HepG2 (cell line): ENCODE data around the gene CLMP. TPM values are rescaled to one million over a fixed set of nuclear protein-coding genes. Genes with fewer than 3 reads are reported as not detected.

ENCODE experiments used
- ATAC-seq: fragments of 200-7000 bp; cut with Tn5 transposase; 3 replicates; pipeline ENCODE4 v1.9.1; 2020; ENCODE audit warnings: mild to moderate bottlenecking, moderate library complexity
- BruUV-seq: library from RNA; stranded (reverse); fragments of 400-500 nt; replicated peaks from 2 replicates; lab custom pipeline; 2021; lab: Mats Ljungman, UMichigan
- CTCF ChIA-PET: fragments of 300-600 bp; formaldehyde crosslinking; extraction: SDS; loops from one replicate; lab custom pipeline; 2021; ENCODE audit warnings: low total read pairs, inconsistent platforms, low intra/inter-chr PET ratio; lab: Yijun Ruan, JAX
- POLR2A ChIA-PET: fragments of 350-600 bp; sonication (Branson Sonifier 250); formaldehyde crosslinking; loops from one replicate; lab custom pipeline; 2020; ENCODE audit warnings: antibody characterized with exemption, inconsistent platforms; lab: Yijun Ruan, JAX
- DNase-seq: peaks from one replicate; pipeline ENCODE4 v3.0.0-alpha.2; 2015; ENCODE audit warnings: low spot score
- FAIRE-seq: peaks from 3 replicates; lab custom pipeline; 2011; peaks lifted over from hg19 to GRCh38; lab: Jason Lieb, UNC
- H2AFZ ChIP-seq: one replicate; pipeline ENCODE4 v1.6.1; 2011; ENCODE audit warnings: low read length, inconsistent platforms
- H3K27ac ChIP-seq: fragments of 300-600 bp; 3 replicates; pipeline ENCODE4 v1.8.0; 2011; ENCODE audit warnings: mixed run types, mild to moderate bottlenecking, mixed read lengths, low read length, inconsistent platforms; ENCODE audit not compliant: insufficient read depth; ENCODE audit errors: extremely low read length
- H3K27me3 ChIP-seq, 2 experiments: fragments of 200-600 bp in 1 of 2; 2 replicates in 1 of 2; 3 replicates in 1 of 2; pipeline versions ENCODE4 v1.6.0 to v1.8.0; 2011; ENCODE audit warnings: low read length in 2 of 2, mild to moderate bottlenecking in 2 of 2, moderate library complexity in 2 of 2, inconsistent platforms in 1 of 2; ENCODE audit not compliant: insufficient read depth in 2 of 2, control insufficient read depth in 1 of 2
- H3K36me3 ChIP-seq, 2 experiments: fragments of 200-600 bp in 1 of 2; replicated peaks in 1 of 2; 2 replicates in 1 of 2; 3 replicates in 1 of 2; pipeline versions ENCODE4 v1.5.1 to v1.8.0; 2011; ENCODE audit warnings: low read length in 2 of 2, inconsistent platforms in 1 of 2; ENCODE audit not compliant: insufficient read depth in 2 of 2, control insufficient read depth in 1 of 2
- H3K4me1 ChIP-seq: 2 replicates; pipeline ENCODE4 v1.5.1; 2012; ENCODE audit warnings: low read length, inconsistent platforms; ENCODE audit not compliant: insufficient read depth
- H3K4me2 ChIP-seq: 2 replicates; pipeline ENCODE4 v1.6.0; 2011; ENCODE audit warnings: low read depth, low read length, inconsistent platforms
- H3K4me3 ChIP-seq, 3 experiments: fragments of 200-600 bp in 1 of 3; sonication (generic), shearing (Covaris generic) in 1 of 3; replicated peaks in 1 of 3; 2 replicates each; pipeline ENCODE4 v1.5.1; 2011 to 2016; ENCODE audit warnings: low read length in 3 of 3, inconsistent platforms in 2 of 3, low read depth in 2 of 3, mild to moderate bottlenecking in 2 of 3, control low read depth in 1 of 3, mixed read lengths in 1 of 3; ENCODE audit not compliant: insufficient read depth in 1 of 3
- H3K79me2 ChIP-seq: one replicate; pipeline ENCODE4 v1.6.1; 2011; ENCODE audit warnings: low read length, inconsistent platforms; ENCODE audit not compliant: insufficient read depth
- H3K9ac ChIP-seq: 2 replicates; pipeline ENCODE4 v1.6.0; 2011; ENCODE audit warnings: mild to moderate bottlenecking, low read depth, low read length, inconsistent platforms; ENCODE audit not compliant: insufficient read depth
- H3K9me3 ChIP-seq: 2 replicates; pipeline ENCODE4 v1.5.1; 2012; ENCODE audit warnings: mild to moderate bottlenecking, low read length
- H4K20me1 ChIP-seq: 2 replicates; pipeline ENCODE4 v1.6.0; 2011; ENCODE audit warnings: inconsistent platforms, mild to moderate bottlenecking, low read length, moderate library complexity; ENCODE audit not compliant: insufficient read depth
- CAMTA2 ChIP-seq: sonication (generic); formaldehyde crosslinking; IDR thresholded peaks from 2 replicates; pipeline ENCODE4 v1.4.0; 2020; ENCODE audit warnings: mild to moderate bottlenecking, missing genetic modification reagents, borderline replicate concordance
- CBX2 ChIP-seq, 2 experiments: fragments of 200-600 bp in 1 of 2; sonication (generic); formaldehyde crosslinking in 1 of 2; IDR thresholded peaks; 2 replicates each; pipeline versions ENCODE4 v1.7.0 to v1.8.1; 2018 to 2022; ENCODE audit warnings: low read depth in 2 of 2, low read length in 1 of 2, mild to moderate bottlenecking in 1 of 2, missing genetic modification reagents in 1 of 2
- SP4 ChIP-seq: sonication (generic); formaldehyde crosslinking; IDR thresholded peaks from 2 replicates; pipeline ENCODE4 v1.8.1; 2023; ENCODE audit warnings: mild to moderate bottlenecking, missing genetic modification reagents
- TFE3 ChIP-seq: IDR thresholded peaks from 2 replicates; pipeline ENCODE4 v1.6.1; 2016
- TMF1 ChIP-seq: sonication (generic); formaldehyde crosslinking; IDR thresholded peaks from 2 replicates; pipeline ENCODE4 v1.8.1; 2022; ENCODE audit warnings: low read depth, missing genetic modification reagents
- ZNF577 ChIP-seq: sonication (generic); formaldehyde crosslinking; IDR thresholded peaks from 2 replicates; pipeline ENCODE4 v1.4.0; 2020; ENCODE audit warnings: mild to moderate bottlenecking, low read depth, missing genetic modification reagents, borderline replicate concordance
- WGBS: methylation state at CpG from one replicate; pipeline ENCODE4 v1.1.6; 2017; ENCODE audit warnings: low lambda C conversion rate; 5-methylcytosine and 5-hydroxymethylcytosine counted together
- in situ Hi-C: cut with HindIII; loops from 2 replicates; pipeline ENCODE4 v1.10.0; 2017; ENCODE audit warnings: low pct_unique_long_range_greater_than_20kb; ENCODE audit not compliant: extremely low pct_ligation_motif_present
- intact Hi-C: fragments of 100-400 bp; cut with micrococcal nuclease; formaldehyde crosslinking; loops from one replicate; pipeline ENCODE4 v1.10.0; 2022; ENCODE audit not compliant: unreplicated experiment
- polyA plus RNA-seq, 8 experiments: library from polyadenylated mRNA; depleted of rRNA in 3 of 8; stranded (reverse) in 7 of 8; unstranded in 1 of 8; fragments of >200 nt; fragmentation: Illumina TruSeq in 4 of 8; extraction: Trizol in 4 of 8; gene quantifications; 2 replicates each; pipeline versions ENCODE4 v1.2.1 to v1.2.3, GENCODE V29; 2011 to 2016; ENCODE audit warnings: low read depth in 4 of 8, missing spikeins in 1 of 8, mixed read lengths in 1 of 8; ENCODE audit not compliant: insufficient read depth in 1 of 8
- total RNA-seq, 5 experiments: library from RNA; depleted of rRNA; stranded (reverse); fragments of >200 nt; fragmentation: Illumina TruSeq; extraction: Trizol; gene quantifications; 2 replicates each; pipeline ENCODE4 v1.2.3, GENCODE V29; 2016; ENCODE audit warnings: low read depth in 1 of 5

CLMP gene
- total and polyA plus RNA-seq, 2 of the 13 experiments (the other 11 are each of a cell fraction or from before 2014, with no cell fraction given): not detected

GRCh38 chr11:123100379-123101085 is 94.5 kb downstream of the CLMP start:
- Histone ChIP-seq H4K20me1 (no peaks in the 10 kb centered on the region), H3K79me2 (no peaks in the 10 kb centered on the region), H3K4me2 (no peak overlapping the region), H3K27me3 (peaks cover 0 to 15% of the 10 kb centered on the region in 2 experiments; a peak in 3 of 5 replicates), H2AFZ (no peak overlapping the region), H3K36me3 (no peaks in the 10 kb centered on the region), H3K4me3 (no peak overlapping the region), H3K9ac (no peak overlapping the region), H3K27ac (no peak overlapping the region), H3K4me1 (no peaks in the 10 kb centered on the region), H3K9me3 (no peaks in the 10 kb centered on the region)
- no TSS peak for BruUV-seq
- no peak for TF ChIP-seq SP4 (CRISPR knock-in tag)
- no peak for TF ChIP-seq CBX2 (IDR thresholded peaks at IDR 0.05; ENCODE audit: low read depth, low read length)
- no peak for TF ChIP-seq CBX2 (CRISPR knock-in tag; IDR thresholded peaks at IDR 0.05; ENCODE audit: low read depth)
- no peak for TF ChIP-seq TMF1 (CRISPR knock-in tag)
- no peak for TF ChIP-seq CAMTA2
- no peak for TF ChIP-seq TFE3 (CRISPR knock-in tag)
- TF ChIP-seq ZNF577 (CRISPR knock-in tag): no peak
- no peak for ATAC-seq
- WGBS: 12% methylated on average over 7 of the region's 7 CpGs
- in situ Hi-C loops (loop anchor here (25.0 kb wide), 1 partner anchor 387 kb away; no protein-coding TSS in a partner anchor), intact Hi-C loops (no loop called here)
- ChIA-PET POLR2A (no interaction called here), CTCF (no interaction called here)
- no peak for DNase-seq
- FAIRE-seq: no peak
